Coronary artery (tissue), 2 donors: ENCODE results near the gene GPC4.

Source experiments
- DNase-seq: peaks from one replicate; pipeline ENCODE4 v3.0.0-alpha.2; 2017; ENCODE audit warnings: low spot score
- H3K27ac ChIP-seq, 2 donors: fragments of 200-600 bp; sonication (generic); one replicate each; pipeline ENCODE4 v1.5.1; 2016 to 2019
- H3K4me3 ChIP-seq: fragments of 200-600 bp; sonication (generic); 2 replicates; pipeline ENCODE4 v1.5.1; 2016; ENCODE audit warnings: mild to moderate bottlenecking, moderate library complexity
- CTCF ChIP-seq: fragments of 200-600 bp; sonication (generic); IDR thresholded peaks from one replicate; pipeline ENCODE4 v1.5.1; 2019; ENCODE audit warnings: antibody characterized with exemption

GPC4 gene

GRCh38 chrX:133412246-133412645 is 3.0 kb downstream of the GPC4 start:
- Histone ChIP-seq H3K4me3 (peak overlapping the region; percentile 83), H3K27ac (peak overlapping the region in 1 of 2 donors; percentile 65)
- no peak for DNase-seq
- TF ChIP-seq CTCF, result no peak

- no peak overlapping the region for H3K4me3 ChIP-seq
- no peak for TF ChIP-seq CTCF
- DNase-seq, result no peak
- H3K27ac ChIP-seq, result no peak overlapping the region
Measured at GRCh38 chrX:133410550-133410949, 4.7 kb downstream of the GPC4 start.

- peak; percentile 9 for DNase-seq
- no peak overlapping the region for H3K27ac ChIP-seq
Measured at GRCh38 chrX:133405498-133406185, 9.6 kb downstream of the GPC4 start.

GRCh38 chrX:133403984-133404383 is 11.3 kb downstream of the GPC4 start:
- Histone ChIP-seq H3K4me3 (no peak overlapping the region), H3K27ac (no peak overlapping the region)
- no peak for TF ChIP-seq CTCF

More at GRCh38 chrX:133405498-133406185, 9.6 kb downstream of the GPC4 start:
- H3K4me3 ChIP-seq, result no peak overlapping the region
- TF ChIP-seq CTCF, result no peak

GRCh38 chrX:133402830-133403625 is 12.3 kb downstream of the GPC4 start:
- Histone ChIP-seq H3K4me3 (no peak overlapping the region), H3K27ac (no peak overlapping the region)
- DNase-seq, result no peak
- TF ChIP-seq CTCF, result no peak

More at GRCh38 chrX:133403984-133404383, 11.3 kb downstream of the GPC4 start:
- DNase-seq, result no peak

- Histone ChIP-seq H3K4me3 (no peak overlapping the region), H3K27ac (peak overlapping the region in 1 of 2 donors; percentile 10)
- no peak for DNase-seq
- no peak for TF ChIP-seq CTCF
Measured at GRCh38 chrX:133402042-133402453, 13.2 kb downstream of the GPC4 start.
